ENCODE measurements around the gene HDGF.

HDGF gene

GRCh38 chr1:156745881-156746280 is 5.6 kb downstream of the HDGF start:
- peak overlapping the region; percentile 76 for H3K27ac ChIP-seq (ENCODE audit: low read depth, low read length, poor library complexity, severe bottlenecking)
- H2AFZ ChIP-seq (ENCODE audit: low read length) = no peak overlapping the region
- no peak overlapping the region for H3K9ac ChIP-seq (ENCODE audit: low read length)
- no peaks in the 10 kb centered on the region for H3K27me3 ChIP-seq (ENCODE audit: insufficient read depth, low read length)
- peaks cover 50% of the 10 kb centered on the region for H3K79me2 ChIP-seq (ENCODE audit: insufficient read depth, low read length)
- H3K36me3 ChIP-seq (ENCODE audit: insufficient read depth, low read length) = peaks cover 56% of the 10 kb centered on the region
- no peak overlapping the region for H3K4me3 ChIP-seq (ENCODE audit: low read depth, low read length, poor library complexity, severe bottlenecking)
- no peaks in the 10 kb centered on the region for H4K20me1 ChIP-seq (ENCODE audit: insufficient read depth, low read length)
- no peak overlapping the region for H3K4me2 ChIP-seq (ENCODE audit: low read length)
- no peaks in the 10 kb centered on the region for H3K9me2 ChIP-seq (ENCODE audit: low read depth, low read length)
- peaks cover 52% of the 10 kb centered on the region for H3K4me1 ChIP-seq (ENCODE audit: insufficient read depth, low read length, severe bottlenecking)
- H3F3A ChIP-seq (ENCODE audit: insufficient read depth, low read length) = 0 out of 2 replicates have a peak, but pooled peaks cover 9% of the 10 kb centered on the region
- TF ChIP-seq CTCF (IDR thresholded peaks at IDR 0.05; ENCODE audit: low read length) (no peak), EZH2 (IDR thresholded peaks at IDR 0.05; ENCODE audit: borderline replicate concordance, low read length) (no peak)
- H3K9me3 ChIP-seq (ENCODE audit: low read length) = no peaks in the 10 kb centered on the region

- TF ChIP-seq CTCF (IDR thresholded peaks at IDR 0.05; ENCODE audit: low read length) (no peak), EZH2 (IDR thresholded peaks at IDR 0.05; ENCODE audit: borderline replicate concordance, low read length) (no peak)
- no peak overlapping the region for H3K4me3 ChIP-seq (ENCODE audit: low read depth, low read length, poor library complexity, severe bottlenecking)
- peaks cover 44% of the 10 kb centered on the region for H3K79me2 ChIP-seq (ENCODE audit: insufficient read depth, low read length)
- H3K4me1 ChIP-seq (ENCODE audit: insufficient read depth, low read length, severe bottlenecking) = peaks cover 54% of the 10 kb centered on the region
- 0 out of 2 replicates have a peak, but pooled peaks cover 9% of the 10 kb centered on the region for H3F3A ChIP-seq (ENCODE audit: insufficient read depth, low read length)
- no peaks in the 10 kb centered on the region for H3K27me3 ChIP-seq (ENCODE audit: insufficient read depth, low read length)
- H3K9me3 ChIP-seq (ENCODE audit: low read length) = no peaks in the 10 kb centered on the region
- H3K36me3 ChIP-seq (ENCODE audit: insufficient read depth, low read length) = peaks cover 61% of the 10 kb centered on the region
- H3K27ac ChIP-seq (ENCODE audit: low read depth, low read length, poor library complexity, severe bottlenecking) = no peak overlapping the region
- no peaks in the 10 kb centered on the region for H3K9me2 ChIP-seq (ENCODE audit: low read depth, low read length)
- no peak overlapping the region for H3K9ac ChIP-seq (ENCODE audit: low read length)
- no peak overlapping the region for H3K4me2 ChIP-seq (ENCODE audit: low read length)
- H2AFZ ChIP-seq (ENCODE audit: low read length) = no peak overlapping the region
- H4K20me1 ChIP-seq (ENCODE audit: insufficient read depth, low read length) = no peaks in the 10 kb centered on the region
Observed at GRCh38 chr1:156744786-156745419, 6.6 kb downstream of the HDGF start.

DNA sequence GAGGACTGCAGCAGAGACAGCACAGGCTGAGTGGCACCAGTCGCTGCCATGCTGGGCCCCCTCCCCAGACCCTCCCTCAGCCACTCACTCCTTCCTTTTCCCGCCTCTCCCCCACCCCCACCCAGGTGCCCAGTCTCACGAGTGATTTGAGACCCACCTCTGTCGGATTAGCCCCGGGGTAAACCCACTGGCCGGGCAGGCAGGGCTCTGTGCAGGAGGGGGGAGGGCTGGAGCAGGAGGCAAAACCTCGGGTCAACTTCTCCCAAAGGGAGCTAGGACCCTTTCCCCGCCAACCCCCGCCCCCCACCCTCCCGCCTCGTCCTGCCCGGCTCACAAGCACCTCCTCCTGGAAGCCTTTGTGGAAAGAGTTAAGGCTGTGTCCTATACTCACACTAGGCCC is 7.1 kb downstream of the HDGF start:
- Histone ChIP-seq H3K36me3 (ENCODE audit: insufficient read depth, low read length) (peaks cover 57% of the 10 kb centered on the region), H3K4me2 (ENCODE audit: low read length) (no peak overlapping the region), H3F3A (ENCODE audit: insufficient read depth, low read length) (0 out of 2 replicates have a peak, but pooled peaks cover 9% of the 10 kb centered on the region), H3K79me2 (ENCODE audit: insufficient read depth, low read length) (peaks cover 41% of the 10 kb centered on the region), H3K27me3 (ENCODE audit: insufficient read depth, low read length) (no peaks in the 10 kb centered on the region), H3K27ac (ENCODE audit: low read depth, low read length, poor library complexity, severe bottlenecking) (no peak overlapping the region), H4K20me1 (ENCODE audit: insufficient read depth, low read length) (no peaks in the 10 kb centered on the region), H3K4me3 (ENCODE audit: low read depth, low read length, poor library complexity, severe bottlenecking) (no peak overlapping the region), H3K9me2 (ENCODE audit: low read depth, low read length) (no peaks in the 10 kb centered on the region), H3K4me1 (ENCODE audit: insufficient read depth, low read length, severe bottlenecking) (peaks cover 54% of the 10 kb centered on the region), H2AFZ (ENCODE audit: low read length) (no peak overlapping the region), H3K9ac (ENCODE audit: low read length) (no peak overlapping the region), H3K9me3 (ENCODE audit: low read length) (no peaks in the 10 kb centered on the region)
- TF ChIP-seq EZH2 (IDR thresholded peaks at IDR 0.05; ENCODE audit: borderline replicate concordance, low read length) = no peak
- no peak for TF ChIP-seq CTCF (IDR thresholded peaks at IDR 0.05; ENCODE audit: low read length)
